GM23338 (cell line): ENCODE data around the gene INPP5A. TPM values are rescaled to one million over a fixed set of nuclear protein-coding genes. Genes with fewer than 3 reads are reported as not detected.

Experiments
- CREB1 ChIP-seq: fragments of 250-450 bp; sonication (Bioruptor Pico); IDR thresholded peaks from 2 replicates; pipeline ENCODE4 v1.5.0; 2020; ENCODE audit warnings: low read depth, mild to moderate bottlenecking, moderate library complexity
- ETS1 ChIP-seq: IDR thresholded peaks from 2 replicates; pipeline ENCODE4 v1.6.1; 2016; ENCODE audit warnings: antibody characterized with exemption
- EZH2 ChIP-seq: fragments of 200-600 bp; sonication (generic); IDR thresholded peaks from one replicate; pipeline ENCODE4 v1.8.0; 2017; ENCODE audit warnings: antibody characterized with exemption, mild to moderate bottlenecking, low read depth; ENCODE audit not compliant: unreplicated experiment
- NANOG ChIP-seq: IDR thresholded peaks from 2 replicates; pipeline ENCODE4 v1.6.1; 2016; ENCODE audit warnings: antibody characterized with exemption, borderline replicate concordance
- REST ChIP-seq: IDR thresholded peaks from one replicate; pipeline ENCODE4 v1.6.1; 2018; ENCODE audit warnings: antibody characterized with exemption; ENCODE audit not compliant: unreplicated experiment
- STAT1 ChIP-seq: IDR thresholded peaks from one replicate; pipeline ENCODE4 v1.6.1; 2016; ENCODE audit warnings: antibody characterized with exemption; ENCODE audit not compliant: unreplicated experiment
- ZNF331 ChIP-seq: fragments of 250-450 bp; sonication (Bioruptor Pico); IDR thresholded peaks from 2 replicates; pipeline ENCODE4 v1.5.0; 2020; ENCODE audit warnings: low read depth, mild to moderate bottlenecking, moderate library complexity
- ZNF462 ChIP-seq: fragments of 250-450 bp; sonication (Bioruptor Pico); IDR thresholded peaks from 2 replicates; pipeline ENCODE4 v1.5.0; 2020; ENCODE audit warnings: mild to moderate bottlenecking, moderate library complexity
- polyA plus RNA-seq: library from polyadenylated mRNA; unstranded; fragments of >200 nt; fragmentation: Nextera tagmentation; extraction: Ambion mirVana; gene quantifications from 2 replicates; pipeline ENCODE4 v1.2.1, GENCODE V29; 2016
- total RNA-seq: library from RNA; depleted of rRNA; stranded (reverse); fragments of >200 nt; shearing (Covaris generic); gene quantifications from 2 replicates; pipeline ENCODE4 v1.2.3, GENCODE V29; 2014

INPP5A gene
- total and polyA plus RNA-seq, 2 experiments from 2014 or later, result 5.9 to 40.6 TPM

- TF ChIP-seq ZNF462 (no peak), EZH2 (no peak), STAT1 (no peak), NANOG (no peak), CREB1 (CRISPR knock-in tag) (no peak), ETS1 (no peak), REST (no peak), ZNF331 (CRISPR knock-in tag) (no peak)
These were observed 156.1 kb downstream of the INPP5A start (continued) for GRCh38 chr10:132693676-132694075.
